ENCODE data around the gene NET1.
"Not testable (repeated sequence)": the region's sequence is repeated elsewhere in the genome, so short reads cannot be mapped to it uniquely, and the experiment has no call there.

The NET1 gene, protein sequence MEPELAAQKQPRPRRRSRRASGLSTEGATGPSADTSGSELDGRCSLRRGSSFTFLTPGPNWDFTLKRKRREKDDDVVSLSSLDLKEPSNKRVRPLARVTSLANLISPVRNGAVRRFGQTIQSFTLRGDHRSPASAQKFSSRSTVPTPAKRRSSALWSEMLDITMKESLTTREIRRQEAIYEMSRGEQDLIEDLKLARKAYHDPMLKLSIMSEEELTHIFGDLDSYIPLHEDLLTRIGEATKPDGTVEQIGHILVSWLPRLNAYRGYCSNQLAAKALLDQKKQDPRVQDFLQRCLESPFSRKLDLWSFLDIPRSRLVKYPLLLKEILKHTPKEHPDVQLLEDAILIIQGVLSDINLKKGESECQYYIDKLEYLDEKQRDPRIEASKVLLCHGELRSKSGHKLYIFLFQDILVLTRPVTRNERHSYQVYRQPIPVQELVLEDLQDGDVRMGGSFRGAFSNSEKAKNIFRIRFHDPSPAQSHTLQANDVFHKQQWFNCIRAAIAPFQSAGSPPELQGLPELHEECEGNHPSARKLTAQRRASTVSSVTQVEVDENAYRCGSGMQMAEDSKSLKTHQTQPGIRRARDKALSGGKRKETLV

DNA sequence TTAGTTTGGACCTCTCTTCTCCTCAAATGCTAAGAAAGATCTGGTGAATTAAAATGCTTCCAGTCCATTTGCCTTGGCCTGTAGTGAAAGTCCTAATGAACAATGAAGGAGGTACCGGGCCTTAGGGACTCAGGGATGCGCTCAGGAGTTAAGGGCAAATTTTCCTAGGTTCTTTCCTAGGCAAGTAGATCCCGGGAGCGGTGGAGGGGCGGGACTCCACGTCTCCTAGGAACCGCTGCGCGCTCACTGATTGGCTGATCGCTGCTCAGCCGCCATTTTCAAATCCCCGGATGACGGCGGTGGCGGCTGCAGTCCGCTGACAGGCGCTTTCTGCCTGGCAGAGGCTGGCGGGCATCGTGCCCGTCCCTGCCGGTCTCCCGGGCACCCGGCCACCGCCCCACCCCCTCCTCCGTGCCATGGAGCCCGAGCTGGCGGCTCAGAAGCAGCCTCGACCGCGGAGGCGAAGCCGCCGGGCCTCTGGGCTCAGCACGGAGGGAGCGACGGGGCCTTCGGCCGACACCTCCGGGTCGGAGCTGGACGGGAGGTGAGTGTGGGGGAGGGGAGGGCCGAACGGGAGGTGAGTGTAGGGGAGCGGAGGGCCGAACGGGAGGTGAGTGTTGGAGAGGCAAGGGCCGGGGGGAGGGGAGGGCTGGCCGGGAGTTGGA, at the start of gene NET1:
NET1 (plus strand) TSS at position 281 of the 665 bp plus-strand sequence; CDS start at position 417, 136 bp downstream.
- peak; percentile 98 for DNase-seq (ENCODE audit: low spot score)

GRCh38 chr10:5362873-5363272, 49.5 kb upstream of the NET1 start:
- DNase-seq (ENCODE audit: low spot score) = no peak

DNA sequence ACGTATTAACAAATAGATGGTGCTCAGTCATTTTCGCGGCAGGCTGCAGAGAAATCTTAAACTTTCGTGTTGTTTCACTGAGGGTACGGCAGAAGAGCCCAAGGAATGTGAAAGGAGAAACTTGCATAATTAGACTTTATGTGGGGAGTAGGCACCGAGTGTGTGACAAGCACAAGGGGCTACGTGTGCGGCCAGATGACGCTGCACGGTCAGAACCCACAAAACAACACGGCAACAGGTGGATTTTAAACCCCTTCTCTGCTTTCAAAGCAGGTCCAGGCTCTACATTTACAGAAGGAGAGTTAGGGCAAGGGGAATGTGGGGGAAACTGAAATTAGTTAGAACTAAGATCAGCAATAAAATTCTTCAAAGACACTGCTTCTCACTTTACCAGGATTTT, 48.0 kb upstream of the NET1 start:
- no peak for DNase-seq (ENCODE audit: low spot score)

DNA sequence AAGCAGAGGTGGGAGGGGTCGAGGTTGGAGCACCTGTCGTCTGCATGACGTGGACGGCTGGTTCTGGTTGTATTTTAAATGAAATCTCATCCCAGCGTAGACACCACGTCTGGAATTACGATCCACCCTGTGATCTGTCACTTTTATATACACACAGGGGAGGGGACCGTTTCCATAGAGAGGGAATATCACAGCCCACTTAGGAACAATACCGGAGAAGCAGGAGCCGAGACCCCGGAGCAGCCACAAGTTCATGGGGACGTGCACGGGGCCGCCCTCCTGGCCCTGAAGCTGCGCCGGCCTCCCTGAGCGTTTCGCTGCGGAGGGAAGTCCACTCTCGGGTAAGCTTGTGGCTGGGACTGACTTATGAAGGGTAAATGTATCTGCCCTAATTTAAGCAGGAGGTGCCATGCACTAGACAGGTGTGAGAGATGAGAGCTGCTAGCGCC, 47.4 kb upstream of the NET1 start, which contains the start of gene UCN3:
UCN3 (plus strand) TSS at position 77 of the 449 bp plus-strand sequence. CDS start 8,755 bp downstream, outside the sequence.
- DNase-seq (ENCODE audit: low spot score) = no peak

DNA sequence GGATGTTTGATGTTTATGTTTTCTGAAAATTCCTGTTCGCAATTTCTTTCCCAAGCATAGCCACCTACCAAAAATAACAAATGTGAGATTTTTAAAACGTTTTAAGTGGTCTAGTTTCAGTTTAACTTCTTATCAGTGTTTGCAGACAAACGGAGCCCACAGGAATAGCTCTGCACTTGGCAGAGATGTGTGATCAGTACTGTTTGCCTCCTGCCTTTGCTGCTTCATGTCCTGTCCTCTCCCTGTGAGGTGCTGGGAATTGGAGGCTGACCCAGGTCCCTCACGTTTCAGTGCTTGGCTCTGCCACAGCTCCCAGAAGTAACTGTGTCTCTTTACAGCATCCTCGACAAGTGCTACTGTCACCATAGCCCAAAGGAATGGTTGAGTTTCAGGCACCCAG, 46.4 kb upstream of the NET1 start:
- no peak for DNase-seq (ENCODE audit: low spot score)

DNA sequence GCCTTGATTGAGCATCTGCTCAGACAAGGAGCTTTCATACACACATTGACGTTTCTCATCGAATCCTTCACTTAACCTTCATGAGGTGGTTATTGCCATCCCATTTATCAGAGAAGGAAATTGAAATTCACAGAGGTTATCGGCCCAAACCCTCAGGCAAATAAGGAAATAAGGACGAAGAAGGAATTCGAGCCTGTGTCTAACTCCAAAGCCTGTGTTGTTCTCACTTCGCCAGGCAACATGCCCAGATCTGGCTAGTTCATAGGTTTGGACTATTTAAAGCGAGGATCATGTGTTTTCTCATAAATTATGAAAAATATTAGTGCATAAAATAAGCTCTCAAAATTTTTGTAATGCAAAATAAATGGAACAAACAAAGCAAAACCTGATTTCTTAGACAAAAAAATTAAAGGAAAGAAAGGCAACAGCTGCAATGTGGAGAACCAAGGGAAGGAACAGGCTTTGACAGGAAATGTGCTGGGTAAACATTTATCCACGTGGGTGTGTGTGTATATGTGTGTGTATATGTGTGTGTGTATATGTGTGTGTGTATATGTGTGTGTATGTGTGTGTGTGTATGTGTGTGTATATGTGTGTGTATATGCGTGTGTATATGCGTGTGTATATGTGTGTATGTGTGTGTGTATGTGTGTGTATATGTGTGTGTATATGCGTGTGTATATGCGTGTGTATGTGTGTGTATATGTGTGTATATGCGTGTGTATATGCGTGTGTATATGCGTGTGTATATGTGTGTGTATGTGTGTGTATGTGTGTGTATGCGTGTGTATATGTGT, 42.8 kb upstream of the NET1 start:
- DNase-seq (ENCODE audit: low spot score) = no peak

- DNase-seq (ENCODE audit: low spot score) = no peak
Observed at GRCh38 chr10:5370493-5371352, 41.6 kb upstream of the NET1 start.

GRCh38 chr10:5373307-5373706, 39.0 kb upstream of the NET1 start:
- DNase-seq (ENCODE audit: low spot score) = no peak

DNA sequence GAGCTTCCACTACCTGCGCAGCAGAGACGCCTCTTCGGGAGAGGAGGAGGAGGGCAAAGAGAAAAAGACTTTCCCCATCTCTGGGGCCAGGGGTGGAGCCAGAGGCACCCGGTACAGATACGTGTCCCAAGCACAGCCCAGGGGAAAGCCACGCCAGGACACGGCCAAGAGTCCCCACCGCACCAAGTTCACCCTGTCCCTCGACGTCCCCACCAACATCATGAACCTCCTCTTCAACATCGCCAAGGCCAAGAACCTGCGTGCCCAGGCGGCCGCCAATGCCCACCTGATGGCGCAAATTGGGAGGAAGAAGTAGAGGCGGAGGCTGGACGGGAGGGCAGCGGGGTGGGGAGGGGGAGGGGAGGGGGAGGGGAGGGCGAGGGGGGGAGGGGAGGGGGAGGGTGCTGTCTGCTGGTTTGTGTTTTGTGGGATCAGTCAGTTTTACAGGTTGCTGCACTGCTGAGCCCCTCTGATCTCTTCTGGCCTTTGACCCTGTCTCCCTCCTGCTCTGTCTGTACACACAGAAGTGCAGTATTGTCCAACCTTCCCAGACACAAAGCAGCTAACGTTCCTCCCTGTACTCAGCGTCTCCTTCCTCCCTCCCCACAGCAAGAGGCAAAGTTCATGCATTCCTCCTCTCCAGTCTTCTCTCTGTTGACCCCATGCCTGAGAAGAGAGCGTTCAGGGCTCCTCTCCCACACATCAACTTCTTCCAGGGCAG, 38.3 kb upstream of the NET1 start:
- DNase-seq (ENCODE audit: low spot score) = no peak

GRCh38 chr10:5376450-5376849, 35.9 kb upstream of the NET1 start:
- no peak for DNase-seq (ENCODE audit: low spot score)

GRCh38 chr10:5379202-5379601, 33.2 kb upstream of the NET1 start:
- not testable (repeated sequence) for DNase-seq (ENCODE audit: low spot score)

DNA sequence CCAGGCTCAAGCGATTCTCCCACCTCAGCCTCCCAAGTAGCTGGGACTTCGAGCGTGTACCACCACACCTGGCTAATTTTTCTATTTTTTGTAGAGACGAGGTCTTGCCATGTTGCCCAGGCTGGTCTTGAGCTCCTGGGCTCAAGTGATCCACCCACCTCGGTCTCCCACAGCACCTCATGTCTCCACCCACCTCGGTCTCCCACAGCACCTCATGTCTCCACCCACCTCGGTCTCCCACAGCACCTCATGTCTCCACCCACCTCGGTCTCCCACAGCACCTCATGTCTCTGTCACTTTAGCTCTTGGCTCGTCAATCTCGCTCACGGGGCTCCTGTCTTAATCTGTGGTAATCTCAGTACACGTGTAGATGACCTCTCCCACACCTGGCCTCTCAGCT, 32.0 kb upstream of the NET1 start:
- DNase-seq (ENCODE audit: low spot score) = not testable (repeated sequence)

DNA sequence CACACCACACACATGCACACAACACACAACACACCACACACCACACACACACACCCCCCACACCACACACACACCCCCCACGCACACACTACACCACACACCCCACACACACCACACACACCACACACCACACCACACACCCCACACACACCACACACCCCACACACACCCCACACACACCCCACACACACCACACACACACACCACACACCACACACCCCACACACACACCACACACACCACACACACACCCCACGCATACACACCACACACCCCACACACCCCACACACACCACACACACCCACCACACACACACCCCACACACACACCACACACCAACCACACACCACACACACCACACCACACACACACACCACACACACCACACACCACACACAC, 31.2 kb upstream of the NET1 start:
- no peak for DNase-seq (ENCODE audit: low spot score)

GRCh38 chr10:5385224-5385623, 27.1 kb upstream of the NET1 start:
- DNase-seq (ENCODE audit: low spot score) = no peak

DNA sequence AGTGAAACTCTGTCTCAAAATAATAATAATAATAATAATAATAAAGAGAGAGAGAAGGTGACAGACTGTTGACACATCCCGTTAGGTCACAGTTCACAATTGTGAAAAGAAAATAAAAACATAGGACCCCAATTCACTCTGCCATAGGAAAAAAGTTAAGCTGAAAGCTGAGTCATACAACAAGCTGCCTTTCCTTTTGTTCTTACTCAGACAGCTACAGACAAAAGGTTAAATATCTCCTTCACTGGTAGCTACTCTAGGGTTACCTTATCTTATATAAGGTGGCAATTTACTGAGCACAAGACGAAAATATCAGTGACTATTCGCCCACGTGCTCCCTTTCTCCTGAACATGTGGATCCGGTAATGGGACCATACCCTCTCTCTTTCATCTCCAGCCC, 25.2 kb upstream of the NET1 start:
- no peak for DNase-seq (ENCODE audit: low spot score)

- no peak for DNase-seq (ENCODE audit: low spot score)
Observed at GRCh38 chr10:5390607-5391205, 21.7 kb upstream of the NET1 start.

GRCh38 chr10:5391790-5392189, 20.6 kb upstream of the NET1 start:
- DNase-seq (ENCODE audit: low spot score) = no peak

GRCh38 chr10:5393529-5393928, 18.8 kb upstream of the NET1 start:
- no peak for DNase-seq (ENCODE audit: low spot score)

DNA sequence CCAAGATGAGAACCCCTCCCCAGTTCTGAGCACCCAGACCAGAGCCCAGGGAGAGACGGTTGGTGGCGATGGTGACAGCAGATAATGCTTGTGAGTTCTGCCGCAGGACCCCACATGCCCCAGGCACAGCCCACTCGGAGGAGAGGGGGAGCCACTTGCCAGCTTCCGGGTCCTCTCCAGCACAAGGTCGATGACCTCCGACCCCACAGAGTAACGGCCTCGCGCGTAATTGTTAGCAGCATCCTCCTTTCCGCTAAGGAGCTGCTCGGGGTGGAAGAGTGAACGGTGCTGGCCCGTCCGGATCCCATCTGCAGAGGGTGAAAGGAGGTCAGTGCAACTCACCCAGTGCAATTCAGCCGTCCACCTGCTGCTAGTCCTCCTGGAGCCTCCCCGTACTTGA, 17.2 kb upstream of the NET1 start:
- DNase-seq (ENCODE audit: low spot score) = no peak
